NT2/D1 (cell line): ENCODE data around the gene PTPRT.

Source experiments
- DNase-seq: peaks from one replicate; pipeline ENCODE4 v3.0.0-alpha.2; 2011; ENCODE audit warnings: low read depth, low spot score
- H3K27me3 ChIP-seq: 2 replicates; pipeline ENCODE4 v1.6.0; 2011; ENCODE audit warnings: mild to moderate bottlenecking; ENCODE audit not compliant: insufficient read length, insufficient read depth
- H3K36me3 ChIP-seq: 2 replicates; pipeline ENCODE4 v1.6.1; 2011; ENCODE audit warnings: mild to moderate bottlenecking, low read length, mixed read lengths; ENCODE audit not compliant: insufficient read depth, insufficient read length
- H3K4me1 ChIP-seq: 2 replicates; pipeline ENCODE4 v1.5.1; 2011; ENCODE audit not compliant: insufficient read depth, insufficient read length
- H3K4me3 ChIP-seq: 2 replicates; pipeline ENCODE4 v1.5.1; 2011; ENCODE audit warnings: low read depth; ENCODE audit not compliant: insufficient read length
- H3K9ac ChIP-seq: 2 replicates; pipeline ENCODE4 v1.6.0; 2011; ENCODE audit warnings: low read depth; ENCODE audit not compliant: insufficient read length
- H3K9me3 ChIP-seq: 2 replicates; pipeline ENCODE4 v1.5.1; 2011; ENCODE audit warnings: mild to moderate bottlenecking, low read length; ENCODE audit not compliant: insufficient read depth
- SUZ12 ChIP-seq: IDR thresholded peaks from 2 replicates; pipeline ENCODE4 v1.6.1; 2011; ENCODE audit not compliant: insufficient read length, insufficient read depth; ENCODE audit errors: extremely low read depth
- YY1 ChIP-seq: IDR thresholded peaks from 2 replicates; pipeline ENCODE4 v1.6.1; 2011; ENCODE audit not compliant: insufficient read length, insufficient read depth
- ZNF274 ChIP-seq: IDR thresholded peaks from 2 replicates; pipeline ENCODE4 v1.6.1; 2011; ENCODE audit warnings: mild to moderate bottlenecking, low read depth, low read length

The PTPRT gene

DNA sequence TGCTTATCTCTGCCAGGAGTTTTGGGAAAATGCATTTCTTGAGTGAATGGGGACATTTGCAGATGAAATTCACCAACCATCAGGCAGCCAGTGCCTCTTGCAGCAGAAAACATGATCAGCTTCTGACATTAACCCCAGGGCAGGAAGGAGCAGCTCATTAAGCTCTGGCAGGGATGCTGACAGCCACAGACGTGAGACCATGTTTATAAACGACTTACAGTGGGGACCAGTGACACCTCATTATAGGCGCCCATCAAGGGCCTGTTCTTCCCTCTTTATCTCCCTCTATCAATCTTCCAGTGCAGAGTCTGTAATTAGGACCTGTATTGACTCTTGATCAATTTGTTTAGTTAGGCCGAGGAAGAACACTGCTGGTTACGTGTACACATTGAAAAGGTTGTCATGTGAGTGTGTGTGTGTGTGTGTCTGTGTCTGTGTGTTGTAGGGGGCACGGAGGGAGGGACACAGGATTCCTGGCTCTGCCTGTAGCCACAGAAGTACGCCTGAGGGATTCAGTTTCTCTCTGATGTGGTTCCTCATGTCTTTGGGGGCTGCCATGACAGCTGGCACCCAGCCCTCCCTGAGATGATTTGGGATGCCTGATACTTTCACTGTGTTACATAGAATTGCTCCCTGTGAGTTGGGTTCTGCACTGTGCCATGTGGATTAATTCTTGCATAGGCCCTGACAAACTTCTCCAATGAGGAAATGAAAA, 1143.2 kb downstream of the PTPRT start:
- DNase-seq, result no peak
- no peaks in the 10 kb centered on the region for H3K9me3 ChIP-seq
- no peaks in the 10 kb centered on the region for H3K27me3 ChIP-seq
- no peak overlapping the region for H3K9ac ChIP-seq
- no peaks in the 10 kb centered on the region for H3K4me1 ChIP-seq
- no peak overlapping the region for H3K4me3 ChIP-seq
- TF ChIP-seq ZNF274 (no peak), YY1 (no peak), SUZ12 (no peak)
- H3K36me3 ChIP-seq, result no peaks in the 10 kb centered on the region

GRCh38 chr20:42043921-42044320, 1145.8 kb downstream of the PTPRT start:
- no peaks in the 10 kb centered on the region for H3K36me3 ChIP-seq
- TF ChIP-seq SUZ12 (no peak), YY1 (no peak)
- H3K4me3 ChIP-seq, result no peak overlapping the region
- no peaks in the 10 kb centered on the region for H3K9me3 ChIP-seq
- no peak for DNase-seq
- no peaks in the 10 kb centered on the region for H3K4me1 ChIP-seq
- no peak overlapping the region for H3K9ac ChIP-seq
- H3K27me3 ChIP-seq, result no peaks in the 10 kb centered on the region

DNA sequence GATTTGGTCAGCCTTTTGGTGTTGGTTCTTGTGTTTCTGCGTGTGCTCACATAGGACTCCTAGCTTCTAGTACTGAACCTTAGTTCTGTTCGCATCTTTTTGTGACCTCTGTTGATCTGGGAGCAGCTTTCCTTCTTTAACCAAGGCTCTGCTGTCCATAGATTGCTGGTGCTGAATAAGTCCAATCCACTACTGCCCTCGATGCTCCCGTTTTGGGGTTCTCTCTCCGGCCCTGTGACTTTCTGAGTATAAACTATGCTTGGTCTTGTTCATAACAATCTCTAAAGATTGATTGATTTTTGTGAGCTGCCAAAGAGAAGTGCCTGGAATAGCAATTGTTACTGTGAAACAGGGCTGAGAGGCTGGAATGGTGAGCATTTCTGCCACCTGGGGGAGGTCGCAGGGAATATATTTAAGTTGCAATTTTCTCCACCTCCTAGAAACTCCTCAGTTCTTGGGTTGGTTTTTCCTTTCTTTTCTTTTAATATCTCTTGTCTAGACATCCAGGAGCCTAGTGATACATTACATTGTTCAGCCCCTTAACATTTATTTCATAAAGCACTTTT, 1148.6 kb downstream of the PTPRT start:
- Histone ChIP-seq H3K9ac (no peak overlapping the region), H3K4me3 (no peak overlapping the region), H3K9me3 (peaks cover 6% of the 10 kb centered on the region; the same call in 1 of the 2 replicates), H3K27me3 (peaks cover 9% of the 10 kb centered on the region), H3K36me3 (no peaks in the 10 kb centered on the region), H3K4me1 (no peaks in the 10 kb centered on the region)
- no peak for TF ChIP-seq YY1
- no peak for TF ChIP-seq SUZ12
- no peak for TF ChIP-seq ZNF274
- DNase-seq, result peak; percentile 2

- TF ChIP-seq SUZ12, result no peak
- TF ChIP-seq YY1, result no peak
- TF ChIP-seq ZNF274, result no peak
- Histone ChIP-seq H3K9me3 (no peaks in the 10 kb centered on the region), H3K4me1 (no peaks in the 10 kb centered on the region), H3K4me3 (no peak overlapping the region), H3K36me3 (no peaks in the 10 kb centered on the region), H3K9ac (no peak overlapping the region), H3K27me3 (no peaks in the 10 kb centered on the region)
- no peak for DNase-seq
Measured at GRCh38 chr20:42027746-42028268, 1161.9 kb downstream of the PTPRT start.

DNA sequence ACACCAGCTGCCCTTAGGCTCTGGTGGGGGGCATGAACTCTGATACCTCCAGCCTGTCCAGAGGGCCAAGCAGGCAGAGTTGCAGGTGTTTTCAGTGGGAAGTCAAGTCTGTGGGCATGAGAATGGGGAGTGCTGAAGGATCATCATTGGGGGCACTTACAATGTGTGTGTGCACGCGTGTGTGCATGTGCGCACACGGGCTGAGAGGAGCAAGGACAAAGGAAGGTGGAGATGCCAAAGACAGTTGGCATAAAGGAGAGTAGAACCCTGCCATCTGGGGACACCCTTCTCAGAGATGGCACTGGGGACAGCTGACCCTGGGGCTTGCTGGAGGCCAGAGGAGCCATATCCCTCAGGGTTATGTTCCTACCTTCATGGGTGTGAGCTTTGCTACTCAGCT, 1163.1 kb downstream of the PTPRT start:
- H3K9ac ChIP-seq, result no peak overlapping the region
- TF ChIP-seq SUZ12 (no peak), ZNF274 (no peak), YY1 (no peak)
- no peaks in the 10 kb centered on the region for H3K4me1 ChIP-seq
- H3K27me3 ChIP-seq, result no peaks in the 10 kb centered on the region
- H3K36me3 ChIP-seq, result no peaks in the 10 kb centered on the region
- DNase-seq, result no peak
- H3K9me3 ChIP-seq, result no peaks in the 10 kb centered on the region
- no peak overlapping the region for H3K4me3 ChIP-seq

DNA sequence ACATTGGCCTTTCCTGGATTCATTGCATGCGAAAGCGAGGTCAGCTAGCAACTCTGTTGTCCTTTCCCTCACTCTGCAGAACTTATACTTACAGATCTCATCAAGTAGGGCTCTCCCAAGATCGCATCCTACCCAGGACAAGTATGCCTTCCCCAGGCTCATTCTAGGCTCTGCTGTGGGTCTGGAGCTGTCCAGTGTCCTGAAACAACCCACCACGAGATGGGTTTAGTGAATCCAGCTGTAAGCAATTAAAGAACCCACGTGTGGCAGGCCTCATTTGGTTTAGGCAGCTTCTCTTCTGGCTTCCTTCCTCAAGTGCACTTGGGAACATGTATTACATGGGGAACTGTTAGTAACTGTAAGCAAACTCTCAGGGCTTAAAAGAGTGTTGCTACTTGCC, 1165.1 kb downstream of the PTPRT start:
- no peaks in the 10 kb centered on the region for H3K4me1 ChIP-seq
- TF ChIP-seq SUZ12 (no peak), ZNF274 (no peak), YY1 (no peak)
- H3K9me3 ChIP-seq, result no peaks in the 10 kb centered on the region
- H3K9ac ChIP-seq, result no peak overlapping the region
- no peak overlapping the region for H3K4me3 ChIP-seq
- no peaks in the 10 kb centered on the region for H3K36me3 ChIP-seq
- H3K27me3 ChIP-seq, result no peaks in the 10 kb centered on the region
- peak; percentile 30 for DNase-seq
